CD8-positive, alpha-beta memory T cell (primary cell): ENCODE data around the gene CYRIA. TPM values are rescaled to one million over a fixed set of nuclear protein-coding genes. Genes with fewer than 3 reads are reported as not detected.

Source experiments
- CTCF ChIA-PET: fragments of 350-600 bp; sonication (Branson Sonifier 250); formaldehyde crosslinking; loops from one replicate; lab custom pipeline; 2021; ENCODE audit warnings: antibody characterized with exemption; lab: Charles Lee
- POLR2A ChIA-PET: fragments of 350-600 bp; sonication (Branson Sonifier 250); formaldehyde crosslinking; loops from one replicate; lab custom pipeline; 2021; ENCODE audit warnings: antibody characterized with exemption; lab: Charles Lee
- DNase-seq, 5 donors: peaks; one replicate each; pipeline versions ENCODE4 v3.0.0 to v3.0.0-alpha.2; 2020 to 2022; ENCODE audit warnings: mixed read lengths in 1 of 5
- H3K27ac ChIP-seq: one replicate; pipeline ENCODE4 v1.7.0; 2013; ENCODE audit warnings: low read depth, mild to moderate bottlenecking, low read length, moderate library complexity
- H3K27me3 ChIP-seq: 2 replicates; pipeline ENCODE4 v1.7.0; 2013; ENCODE audit warnings: low read length, mild to moderate bottlenecking; ENCODE audit not compliant: insufficient read depth, poor library complexity, severe bottlenecking
- H3K36me3 ChIP-seq: 2 replicates; pipeline ENCODE4 v1.7.0; 2013; ENCODE audit warnings: mild to moderate bottlenecking, low read length, moderate library complexity; ENCODE audit not compliant: insufficient read depth
- H3K4me1 ChIP-seq: 2 replicates; pipeline ENCODE4 v1.7.0; 2013; ENCODE audit warnings: mild to moderate bottlenecking, low read length, moderate library complexity; ENCODE audit not compliant: insufficient read depth
- H3K4me3 ChIP-seq: 2 replicates; pipeline ENCODE4 v1.7.0; 2013; ENCODE audit warnings: mild to moderate bottlenecking, low read length
- H3K9me3 ChIP-seq: 2 replicates; pipeline ENCODE4 v1.7.0; 2013; ENCODE audit warnings: mild to moderate bottlenecking, low read length
- H3K27ac Mint-ChIP-seq, 8 donors: one replicate each; pipeline ENCODE4 v1.8.0; 2020 to 2021; ENCODE audit warnings: mixed read lengths in 8 of 8, mild to moderate bottlenecking in 6 of 8, inconsistent platforms in 3 of 8, moderate library complexity in 3 of 8
- H3K27me3 Mint-ChIP-seq, 2 donors: one replicate each; pipeline ENCODE4 v1.8.0; 2020 to 2021; ENCODE audit warnings: mixed read lengths in 2 of 2, mild to moderate bottlenecking in 1 of 2, moderate library complexity in 1 of 2
- H3K36me3 Mint-ChIP-seq, 3 donors: one replicate each; pipeline ENCODE4 v1.8.0; 2020 to 2021; ENCODE audit warnings: mixed read lengths in 3 of 3, inconsistent platforms in 1 of 3, mild to moderate bottlenecking in 1 of 3
- H3K4me1 Mint-ChIP-seq, 3 donors: one replicate each; pipeline ENCODE4 v1.8.0; 2020 to 2021; ENCODE audit warnings: mixed read lengths in 3 of 3, inconsistent platforms in 1 of 3, mild to moderate bottlenecking in 1 of 3
- H3K4me3 Mint-ChIP-seq, 7 donors: one replicate each; pipeline ENCODE4 v1.8.0; 2020 to 2021; ENCODE audit warnings: mixed read lengths in 7 of 7, mild to moderate bottlenecking in 6 of 7, moderate library complexity in 4 of 7, inconsistent platforms in 2 of 7
- H3K9me3 Mint-ChIP-seq, 5 donors: one replicate each; pipeline ENCODE4 v1.8.0; 2020 to 2022; ENCODE audit warnings: mixed read lengths in 5 of 5, mild to moderate bottlenecking in 3 of 5, moderate library complexity in 2 of 5, inconsistent platforms in 1 of 5
- polyA plus RNA-seq: library from polyadenylated mRNA; unstranded; fragments of 300-500 nt; fragmentation: Illumina TruSeq; gene quantifications from one replicate; pipeline ENCODE4 v1.2.3, GENCODE V29; 2021
- total RNA-seq, 2 experiments: library from RNA; stranded (reverse); gene quantifications; one replicate each; pipeline ENCODE4 v1.2.3, GENCODE V29; 2021

The CYRIA gene
- total and polyA plus RNA-seq, 3 experiments from 2014 or later: 1.0 to 6.3 (median 1.2) TPM

- Histone ChIP-seq H3K9me3 (no peaks in the 10 kb centered on the region), H3K27me3 (no peaks in the 10 kb centered on the region), H3K27ac (no peak overlapping the region), H3K36me3 (no peaks in the 10 kb centered on the region), H3K4me1 (peaks cover 31% of the 10 kb centered on the region), H3K4me3 (no peak overlapping the region)
- DNase-seq: no peak
- POLR2A ChIA-PET: no interaction called here
- H3K4me3 Mint-ChIP-seq: no peak overlapping the region
- CTCF ChIA-PET: no interaction called here
- H3K27ac Mint-ChIP-seq: peak overlapping the region in 1 of 8 donors; percentile 12
- peaks cover 0 to 5% of the 10 kb centered on the region in 2 donors for H3K27me3 Mint-ChIP-seq
- H3K4me1 Mint-ChIP-seq: peaks cover 55 to 60% (median 57%) of the 10 kb centered on the region in 3 donors
- no peaks in the 10 kb centered on the region for H3K36me3 Mint-ChIP-seq
- no peaks in the 10 kb centered on the region for H3K9me3 Mint-ChIP-seq
These were observed 38.5 kb downstream of the CYRIA start for GRCh38 chr2:16626997-16627605.

- peaks cover 55 to 60% (median 57%) of the 10 kb centered on the region in 3 donors for H3K4me1 Mint-ChIP-seq
These were observed 39.1 kb downstream of the CYRIA start for GRCh38 chr2:16626497-16626896.

GRCh38 chr2:16625759-16626158, 39.9 kb downstream of the CYRIA start:
- Histone ChIP-seq H3K36me3 (no peaks in the 10 kb centered on the region), H3K27ac (peak overlapping the region; percentile 18), H3K4me1 (peaks cover 31% of the 10 kb centered on the region), H3K9me3 (no peaks in the 10 kb centered on the region), H3K4me3 (no peak overlapping the region), H3K27me3 (no peaks in the 10 kb centered on the region)
- ChIA-PET POLR2A (no interaction called here), CTCF (interaction anchor here (1.6 kb wide), 1 partner anchor 11 kb away, joined by 3 read pairs; no protein-coding TSS in a partner anchor)
- Mint-ChIP-seq H3K4me3 (peak overlapping the region in 1 of 7 donors; percentile 7), H3K9me3 (no peaks in the 10 kb centered on the region), H3K36me3 (peaks cover 0 to 1% (median 0%) of the 10 kb centered on the region in 3 donors), H3K27ac (peak overlapping the region in 1 of 8 donors; percentile 19), H3K27me3 (peaks cover 0 to 6% of the 10 kb centered on the region in 2 donors), H3K4me1 (peaks cover 52 to 60% (median 55%) of the 10 kb centered on the region in 3 donors)
- no peak for DNase-seq

More at GRCh38 chr2:16626497-16626896, 39.1 kb downstream of the CYRIA start:
- ChIA-PET POLR2A (no interaction called here), CTCF (no interaction called here)
- Mint-ChIP-seq H3K4me3 (peak overlapping the region in 1 of 7 donors; percentile 25), H3K27ac (peak overlapping the region in 1 of 8 donors; percentile 12), H3K9me3 (no peaks in the 10 kb centered on the region), H3K27me3 (peaks cover 0 to 6% of the 10 kb centered on the region in 2 donors), H3K36me3 (no peaks in the 10 kb centered on the region)
- no peaks in the 10 kb centered on the region for H3K36me3 ChIP-seq
- H3K4me3 ChIP-seq: no peak overlapping the region
- H3K27ac ChIP-seq: no peak overlapping the region
- H3K9me3 ChIP-seq: no peaks in the 10 kb centered on the region
- no peaks in the 10 kb centered on the region for H3K27me3 ChIP-seq
- H3K4me1 ChIP-seq: peaks cover 31% of the 10 kb centered on the region
- DNase-seq: no peak

- H3K27ac ChIP-seq: peak overlapping the region; percentile 18
- Mint-ChIP-seq H3K4me3 (peak overlapping the region in 3 of 7 donors; percentile 10 to 27 (median 14)), H3K4me1 (peaks cover 47 to 60% (median 55%) of the 10 kb centered on the region in 3 donors), H3K27ac (peak overlapping the region in 5 of 8 donors; percentile 14 to 72 (median 42)), H3K9me3 (no peaks in the 10 kb centered on the region), H3K36me3 (peaks cover 0 to 2% (median 0%) of the 10 kb centered on the region in 3 donors), H3K27me3 (peaks cover 0 to 6% of the 10 kb centered on the region in 2 donors)
- POLR2A ChIA-PET: no interaction called here
- no peak for DNase-seq
- CTCF ChIA-PET: interaction anchor here (1.6 to 2.1 kb wide), 2 partner anchors 10 to 17 kb away, joined by 3 to 8 read pairs; no protein-coding TSS in a partner anchor
- H3K27me3 ChIP-seq: no peaks in the 10 kb centered on the region
- peaks cover 31% of the 10 kb centered on the region for H3K4me1 ChIP-seq
- H3K9me3 ChIP-seq: no peaks in the 10 kb centered on the region
- no peak overlapping the region for H3K4me3 ChIP-seq
- no peaks in the 10 kb centered on the region for H3K36me3 ChIP-seq
These were observed 40.4 kb downstream of the CYRIA start for GRCh38 chr2:16625201-16625729.

- H3K36me3 Mint-ChIP-seq: peaks cover 0 to 2% (median 0%) of the 10 kb centered on the region in 3 donors
- Histone ChIP-seq H3K36me3 (no peaks in the 10 kb centered on the region), H3K27me3 (no peaks in the 10 kb centered on the region), H3K4me3 (no peak overlapping the region), H3K9me3 (no peaks in the 10 kb centered on the region), H3K27ac (no peak overlapping the region), H3K4me1 (peaks cover 31% of the 10 kb centered on the region)
- ChIA-PET POLR2A (no interaction called here), CTCF (interaction anchor here (1.6 to 2.1 kb wide), 2 partner anchors 10 to 16 kb away, joined by 3 to 8 read pairs; no protein-coding TSS in a partner anchor)
- H3K27me3 Mint-ChIP-seq: peaks cover 4 to 6% of the 10 kb centered on the region in 2 donors
- DNase-seq: no peak
- no peak overlapping the region for H3K4me3 Mint-ChIP-seq
- H3K27ac Mint-ChIP-seq: peak overlapping the region in 2 of 8 donors; percentile 1 to 44
- no peaks in the 10 kb centered on the region for H3K9me3 Mint-ChIP-seq
- peaks cover 45 to 52% (median 51%) of the 10 kb centered on the region in 3 donors for H3K4me1 Mint-ChIP-seq
These were observed 41.2 kb downstream of the CYRIA start for GRCh38 chr2:16624436-16624780.

GRCh38 chr2:16623564-16624435, 41.8 kb downstream of the CYRIA start:
- Mint-ChIP-seq H3K4me1 (peaks cover 41 to 47% (median 46%) of the 10 kb centered on the region in 3 donors), H3K27me3 (peaks cover 4 to 6% of the 10 kb centered on the region in 2 donors), H3K27ac (peak overlapping the region in 3 of 8 donors; percentile 14 to 43 (median 27)), H3K4me3 (peak overlapping the region in 1 of 7 donors; percentile 33), H3K9me3 (no peaks in the 10 kb centered on the region), H3K36me3 (peaks cover 0 to 2% (median 0%) of the 10 kb centered on the region in 3 donors)
- no peak for DNase-seq
- ChIA-PET CTCF (interaction anchor here (2.1 kb wide), 1 partner anchor 15 kb away, joined by 8 read pairs; no protein-coding TSS in a partner anchor), POLR2A (no interaction called here)
- peaks cover 31% of the 10 kb centered on the region for H3K4me1 ChIP-seq
- no peak overlapping the region for H3K27ac ChIP-seq
- H3K27me3 ChIP-seq: no peaks in the 10 kb centered on the region
- H3K4me3 ChIP-seq: no peak overlapping the region
- H3K36me3 ChIP-seq: no peaks in the 10 kb centered on the region
- no peaks in the 10 kb centered on the region for H3K9me3 ChIP-seq

- CTCF ChIA-PET: interaction anchor here (2.1 kb wide), 1 partner anchor 14 kb away, joined by 9 read pairs; no protein-coding TSS in a partner anchor
- DNase-seq: no peak
- Histone ChIP-seq H3K4me1 (peaks cover 26% of the 10 kb centered on the region), H3K36me3 (no peaks in the 10 kb centered on the region), H3K27ac (no peak overlapping the region), H3K27me3 (no peaks in the 10 kb centered on the region), H3K9me3 (no peaks in the 10 kb centered on the region), H3K4me3 (no peak overlapping the region)
- H3K9me3 Mint-ChIP-seq: no peaks in the 10 kb centered on the region
- no peak overlapping the region for H3K4me3 Mint-ChIP-seq
- H3K27me3 Mint-ChIP-seq: peaks cover 4 to 6% of the 10 kb centered on the region in 2 donors
- H3K27ac Mint-ChIP-seq: peak overlapping the region in 2 of 8 donors; percentile 0 to 52
- POLR2A ChIA-PET: no interaction called here
- peaks cover 0 to 2% (median 0%) of the 10 kb centered on the region in 3 donors for H3K36me3 Mint-ChIP-seq
- peaks cover 36 to 44% (median 38%) of the 10 kb centered on the region in 3 donors for H3K4me1 Mint-ChIP-seq
These were observed 42.6 kb downstream of the CYRIA start for GRCh38 chr2:16623031-16623430.
